ENCODE results near the gene PSME2.

GRCh38 chr14:24156840-24157239 is 10.4 kb upstream of the PSME2 start:
- TF ChIP-seq CTCF (optimal IDR thresholded peaks at IDR 0.05 in 1 of 3, IDR thresholded peaks at IDR 0.05 in 1 of 3, conservative IDR thresholded peaks at IDR 0.05 in 1 of 3; ENCODE audit: extremely low read depth in 1 of 3, insufficient read depth in 2 of 3, low read length in 3 of 3): no peak
- TF ChIP-seq EZH2 (IDR thresholded peaks at IDR 0.05; ENCODE audit: low read length): no peak
